EH (cell line): ENCODE data around the gene RASA3.
"Not testable (repeated sequence)": the region's sequence is repeated elsewhere in the genome, so short reads cannot be mapped to it uniquely, and the experiment has no call there.

Experiments used
- DNase-seq: peaks from one replicate; pipeline ENCODE4 v3.0.0-alpha.2; 2015; ENCODE audit warnings: low read depth

Gene RASA3

DNA sequence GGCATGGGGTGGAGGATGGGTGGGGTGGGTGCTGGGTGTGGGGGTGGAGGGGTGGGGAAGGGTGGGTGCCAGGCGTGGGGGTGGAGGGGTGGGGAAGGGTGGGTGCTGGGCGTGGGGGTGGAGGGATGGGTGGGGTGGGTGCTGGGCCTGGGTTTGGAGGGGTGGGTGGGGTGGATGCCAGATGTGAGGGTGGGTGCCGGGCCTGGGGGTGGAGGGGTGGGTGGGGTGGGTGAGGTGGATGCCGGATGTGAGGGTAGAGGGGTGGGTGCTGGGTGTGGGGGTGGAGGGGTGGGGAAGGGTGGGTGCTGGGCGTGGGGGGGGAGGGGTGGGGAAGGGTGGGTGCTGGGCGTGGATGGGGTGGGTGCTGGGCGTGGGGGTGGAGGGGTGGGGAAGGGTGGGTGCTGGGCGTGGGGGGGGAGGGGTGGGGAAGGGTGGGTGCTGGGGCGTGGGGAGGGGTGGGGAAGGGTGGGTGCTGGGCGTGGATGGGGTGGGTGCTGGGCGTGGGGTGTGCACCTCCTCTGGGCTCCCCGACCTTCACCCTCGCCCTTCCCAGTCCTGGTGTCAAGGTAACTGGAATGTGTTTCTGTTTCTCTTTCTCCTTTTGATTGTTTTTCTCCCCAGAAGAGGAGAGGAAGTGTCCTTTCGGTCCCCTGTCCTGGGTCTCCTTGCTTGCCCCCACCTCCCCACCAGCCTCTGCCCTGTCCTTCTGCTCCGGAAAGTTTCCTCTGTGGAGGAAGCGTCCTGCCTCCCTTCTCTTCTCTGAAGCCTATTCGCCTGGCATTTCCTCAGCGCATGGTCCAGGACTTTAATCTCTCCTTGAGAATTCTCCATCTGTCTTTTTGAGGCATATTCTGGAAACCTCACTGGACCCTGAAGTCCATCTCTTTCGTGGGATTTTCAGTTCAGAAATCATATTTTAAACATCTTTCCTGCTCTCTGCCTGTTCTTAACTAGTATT, 23.8 kb upstream of the RASA3 start:
- DNase-seq: no peak

DNA sequence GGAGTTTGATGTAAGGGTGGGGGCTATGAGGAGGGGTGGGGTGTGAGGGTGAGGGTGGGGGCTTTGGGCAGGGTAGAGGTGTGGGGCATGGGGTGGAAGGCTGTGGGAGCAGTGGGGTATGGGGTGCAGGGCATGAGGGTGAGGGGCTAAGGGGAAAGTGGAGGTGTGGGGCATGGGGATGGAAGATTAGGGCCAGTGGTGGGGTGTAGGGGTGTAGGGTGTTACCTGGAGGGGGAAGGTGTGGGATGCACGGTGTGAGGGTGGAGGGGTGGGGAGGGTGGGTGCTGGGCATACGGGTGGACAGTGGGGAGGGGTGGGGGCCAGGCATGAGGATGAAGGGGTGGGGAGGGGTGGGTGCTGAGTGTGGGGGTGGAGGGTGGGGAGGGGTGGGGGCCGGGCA, 22.9 kb upstream of the RASA3 start:
- DNase-seq: no peak

GRCh38 chr13:114154476-114154875, 22.1 kb upstream of the RASA3 start:
- DNase-seq: no peak

GRCh38 chr13:114153485-114154080, 21.2 kb upstream of the RASA3 start:
- no peak for DNase-seq

DNA sequence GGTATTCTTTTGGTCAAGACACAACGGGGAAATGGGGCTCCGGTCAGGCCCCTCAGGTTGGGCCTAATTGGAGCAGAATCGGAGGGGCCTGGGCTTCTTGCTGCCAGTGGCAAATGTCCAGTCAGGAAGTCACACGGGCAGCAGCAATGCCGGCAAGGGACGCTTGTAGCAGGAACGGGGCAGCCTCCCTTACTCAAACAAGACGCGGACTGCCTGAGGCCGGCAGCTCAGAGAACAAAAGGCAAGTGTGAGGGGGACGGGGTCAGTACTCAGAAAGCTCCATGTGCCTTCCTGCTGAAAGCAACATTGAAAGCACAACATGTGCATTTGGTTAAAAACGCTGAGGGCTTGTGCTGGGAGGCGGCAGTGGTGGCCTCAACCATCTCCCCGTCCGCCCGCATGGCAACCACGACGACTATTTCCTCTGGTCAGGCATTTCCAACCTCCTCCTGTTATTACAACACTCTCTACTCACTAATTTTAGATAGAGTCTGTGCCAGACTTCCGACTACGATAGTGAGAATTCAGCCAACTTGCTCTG, 20.5 kb upstream of the RASA3 start:
- DNase-seq: peak; percentile 66

DNA sequence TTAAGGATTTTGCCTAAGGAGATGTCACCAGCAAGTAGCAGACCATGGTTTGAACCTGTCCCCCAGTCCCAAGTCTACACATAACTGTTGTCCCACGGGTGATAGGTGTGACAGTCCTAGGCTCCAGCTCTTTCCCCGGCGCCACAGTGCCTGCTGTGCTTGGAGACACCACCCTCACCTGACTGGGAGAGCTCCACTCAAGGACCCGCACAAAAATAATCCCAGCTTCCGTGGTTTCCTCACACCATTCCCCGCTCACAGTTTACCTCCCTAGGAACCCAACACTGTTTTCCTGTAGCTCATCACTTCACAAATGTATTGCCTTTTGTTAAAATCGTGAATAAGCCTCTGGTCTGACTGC, 19.8 kb upstream of the RASA3 start:
- no peak for DNase-seq

DNA sequence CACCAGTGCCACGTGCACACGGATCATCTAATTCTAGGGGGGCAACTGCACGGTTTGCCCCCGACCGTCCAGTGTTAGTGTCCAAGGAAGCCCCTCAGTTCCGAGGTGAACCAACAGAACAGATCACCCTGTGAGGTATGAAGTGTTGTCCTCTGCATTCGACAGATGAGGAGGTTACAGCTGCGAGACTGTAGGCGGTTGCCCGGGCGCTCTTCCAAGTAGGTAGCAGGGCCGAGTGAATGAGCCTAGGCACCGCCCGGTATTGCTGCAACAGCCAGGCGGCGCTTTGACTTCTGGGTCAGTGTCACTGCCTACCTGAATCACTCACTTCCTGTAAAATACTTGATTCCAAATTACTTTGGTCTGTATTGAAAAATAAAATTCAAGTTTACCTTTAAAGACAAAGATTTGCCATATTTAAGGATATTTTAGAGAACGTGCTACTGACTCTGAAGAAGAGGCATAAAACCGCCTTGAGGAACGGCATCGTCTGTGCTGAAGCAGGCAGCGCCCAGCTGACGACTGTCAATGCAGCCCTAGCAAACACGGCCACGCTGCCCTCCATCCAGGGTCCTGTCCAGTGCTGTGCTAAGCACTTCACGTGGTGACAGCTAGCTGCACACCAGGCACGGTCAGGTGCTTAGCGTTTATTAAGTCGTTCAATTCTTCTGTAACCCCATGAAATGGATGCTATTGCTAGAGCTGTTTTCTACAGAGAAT, 19.3 kb upstream of the RASA3 start:
- no peak for DNase-seq

GRCh38 chr13:114151031-114151430, 18.6 kb upstream of the RASA3 start:
- no peak for DNase-seq

DNA sequence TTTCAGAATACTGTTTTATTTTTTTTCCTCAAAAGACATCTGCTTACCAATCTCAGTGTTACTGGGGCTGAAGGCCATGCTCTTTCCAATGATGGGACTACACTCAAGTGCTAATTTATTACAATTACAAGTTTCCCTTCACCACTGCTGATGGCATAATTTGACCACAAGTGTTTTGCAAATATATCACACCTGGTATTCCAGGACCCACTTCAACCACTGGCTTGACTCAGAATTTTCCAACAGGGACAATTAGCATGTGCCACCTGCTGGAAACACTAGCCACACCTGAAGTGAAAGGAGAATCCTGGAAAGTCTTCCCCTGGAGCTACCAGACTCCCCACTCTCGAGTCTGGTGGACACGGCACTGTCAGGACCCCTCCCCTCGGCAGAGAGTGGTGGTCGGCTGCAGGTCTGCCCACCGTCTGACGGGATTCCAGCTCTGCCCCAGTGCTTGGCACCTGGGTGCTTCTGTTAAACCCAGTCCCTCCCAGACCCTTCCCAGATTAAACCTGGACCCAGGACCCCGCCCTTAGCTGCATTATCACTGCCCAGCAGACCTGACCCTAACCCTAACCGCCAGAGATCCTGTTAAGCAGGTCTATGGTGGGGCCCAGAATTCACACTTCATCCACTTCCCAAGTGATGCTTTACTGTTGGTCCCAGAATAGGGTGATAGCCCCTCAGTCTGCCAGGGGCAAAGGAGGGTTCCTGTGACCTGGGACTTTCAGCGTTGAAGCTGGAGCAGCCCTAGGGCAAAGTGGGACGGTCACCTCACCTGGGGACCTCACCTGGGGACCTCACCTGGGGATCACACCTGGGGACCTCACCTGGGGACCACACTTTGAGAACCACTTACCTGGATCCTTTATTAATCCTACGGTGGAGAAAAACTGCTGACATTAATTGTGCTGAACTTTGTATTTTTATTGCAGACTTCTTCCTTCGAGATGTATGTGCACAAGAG, 17.6 kb upstream of the RASA3 start:
- no peak for DNase-seq

DNA sequence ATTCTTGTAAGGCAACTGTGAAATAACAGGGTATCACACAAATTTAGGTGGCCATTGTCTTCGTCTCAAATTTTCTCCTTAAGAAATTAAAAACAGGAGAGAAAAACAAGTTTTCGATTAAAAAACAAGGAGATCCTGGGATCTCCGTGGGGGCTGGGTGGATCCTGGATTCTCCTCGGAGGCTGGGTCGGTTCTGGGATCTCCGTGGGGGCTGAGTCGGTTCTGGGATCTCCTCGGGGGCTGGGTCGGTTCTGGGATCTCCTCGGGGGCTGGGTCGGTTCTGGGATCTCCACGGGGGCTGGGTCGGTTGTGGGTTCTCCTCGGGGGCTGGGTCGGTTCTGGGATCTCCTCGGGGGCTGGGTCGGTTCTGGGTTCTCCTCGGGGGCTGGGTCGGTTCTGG, 16.5 kb upstream of the RASA3 start:
- DNase-seq: not testable (repeated sequence)

DNA sequence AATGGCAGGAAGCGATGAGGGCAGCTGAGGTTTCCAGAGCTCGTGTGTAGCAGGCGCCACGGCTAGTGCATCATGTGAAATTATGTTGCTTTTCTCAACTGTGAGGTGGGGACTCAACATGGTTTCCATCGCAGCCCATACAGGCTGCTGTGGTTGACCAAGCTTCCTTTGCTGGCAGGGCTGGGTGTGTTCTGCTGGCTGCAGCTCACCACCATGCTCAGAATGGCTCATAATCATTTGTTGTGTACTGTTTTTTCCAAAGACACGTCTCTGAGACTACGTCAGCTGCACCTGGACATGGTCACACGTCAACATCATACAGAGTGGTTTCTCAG, 16.1 kb upstream of the RASA3 start:
- DNase-seq: no peak

DNA sequence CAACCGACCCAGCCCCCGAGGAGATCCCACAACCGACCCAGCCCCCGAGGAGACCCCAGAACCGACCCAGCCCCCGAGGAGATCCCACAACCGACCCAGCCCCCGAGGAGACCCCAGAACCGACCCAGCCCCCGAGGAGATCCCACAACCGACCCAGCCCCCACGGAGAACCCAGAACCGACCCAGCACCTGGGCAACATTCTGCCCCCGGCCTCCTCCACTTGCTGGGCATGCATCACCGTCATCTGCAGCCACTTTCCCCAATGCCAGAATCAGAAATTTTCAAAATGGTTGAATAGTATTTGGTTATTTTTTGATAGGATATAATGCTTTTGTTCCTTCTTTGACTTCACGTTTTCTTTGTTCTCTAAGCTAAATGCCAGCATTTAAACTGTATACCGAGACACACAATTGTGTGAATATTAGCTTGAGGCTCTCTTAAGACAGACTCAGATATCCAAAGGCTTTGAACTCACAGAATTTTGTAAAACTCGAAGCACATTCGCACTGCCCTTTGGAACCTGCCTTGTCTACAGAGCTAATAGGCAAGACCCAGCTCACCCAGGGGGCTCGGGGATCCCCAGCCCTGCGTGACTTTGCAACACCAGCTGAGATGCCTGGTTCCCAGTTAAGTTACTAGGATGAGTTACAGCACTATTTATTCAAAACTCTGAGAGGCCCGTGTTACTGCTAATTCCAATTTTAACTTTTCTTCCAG, 15.5 kb upstream of the RASA3 start:
- DNase-seq: no peak

DNA sequence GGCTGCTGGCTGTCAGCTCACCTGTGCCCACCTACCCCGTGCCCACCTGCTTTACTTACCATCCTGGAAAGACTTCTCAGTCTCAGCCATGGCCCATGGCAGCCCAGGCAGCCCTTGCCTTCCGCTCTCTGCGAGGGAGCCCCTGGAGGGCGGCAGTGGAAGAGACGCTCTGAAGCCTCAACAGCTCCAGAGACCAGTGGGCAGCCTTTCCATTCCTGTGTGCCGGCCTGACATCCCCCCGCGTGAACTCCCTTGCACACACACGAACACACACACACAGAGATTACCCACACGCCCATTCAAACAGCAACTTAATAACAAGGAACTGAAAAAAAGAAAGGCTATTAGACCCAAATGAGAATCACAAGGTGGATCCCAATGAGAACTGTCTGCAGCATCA, 14.2 kb upstream of the RASA3 start:
- DNase-seq: peak; percentile 18

DNA sequence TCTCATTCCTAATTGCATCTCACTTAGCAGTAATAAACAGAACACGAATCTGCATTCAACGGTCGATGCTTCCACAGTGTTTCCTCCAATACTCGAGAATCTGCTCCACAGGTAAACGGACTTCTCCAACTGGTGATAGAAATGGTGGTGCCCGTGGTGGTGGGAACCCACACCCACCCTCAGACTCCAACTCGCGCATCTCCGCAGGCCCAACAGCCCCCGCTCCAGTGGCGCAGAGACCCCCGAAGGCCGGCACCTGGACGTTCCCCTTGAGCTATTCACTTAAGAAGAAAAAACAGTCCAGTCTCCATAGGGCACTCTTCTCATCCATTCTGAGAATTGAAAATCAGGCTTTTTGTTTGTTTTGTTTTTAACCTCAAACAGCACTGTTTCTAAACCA, 13.8 kb upstream of the RASA3 start:
- DNase-seq: no peak

GRCh38 chr13:114145722-114146121, 13.3 kb upstream of the RASA3 start:
- no peak for DNase-seq

GRCh38 chr13:114145256-114145655, 12.8 kb upstream of the RASA3 start:
- no peak for DNase-seq

DNA sequence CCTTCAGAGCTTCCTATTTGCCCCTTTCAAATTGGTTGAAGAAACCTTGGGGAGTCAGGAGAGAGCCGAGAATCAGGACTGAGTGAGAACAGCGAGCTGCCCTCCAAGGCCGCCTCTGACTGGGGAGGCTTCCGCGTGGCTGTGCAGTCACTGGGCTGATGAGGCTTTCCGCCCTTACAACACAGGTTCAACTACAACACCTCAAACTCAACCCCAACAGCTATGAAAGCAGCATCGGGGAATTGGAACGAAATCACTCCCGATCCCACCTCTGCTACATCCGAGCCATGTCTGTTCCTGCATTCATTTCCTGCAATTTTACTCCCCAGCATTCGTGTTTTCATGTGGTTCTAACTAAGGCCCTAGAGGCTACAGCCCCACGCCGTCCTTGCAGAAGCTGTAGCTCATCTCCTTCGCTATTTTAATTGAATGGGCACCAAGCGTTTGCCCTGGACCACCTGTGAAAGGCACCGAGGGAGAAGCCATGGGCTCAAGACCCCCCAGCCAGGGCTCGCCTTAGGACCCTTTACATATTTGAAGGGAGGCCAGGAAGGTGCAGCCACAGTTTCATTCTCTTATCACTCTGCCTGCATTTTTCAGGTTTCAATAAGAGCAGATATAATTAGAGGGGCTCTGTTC, 12.3 kb upstream of the RASA3 start:
- no peak for DNase-seq

- DNase-seq: no peak
Observed at GRCh38 chr13:114143806-114144605, 11.6 kb upstream of the RASA3 start.

GRCh38 chr13:114142640-114143490, 10.4 kb upstream of the RASA3 start:
- peak; percentile 22 for DNase-seq
